ENCODE results near the gene HSPA1L. TPM values are rescaled to one million over a fixed set of nuclear protein-coding genes. Genes with fewer than 3 reads are reported as not detected.

HSPA1L gene
- total RNA-seq, 1 experiment from 2014 or later: 0.12 TPM

DNA sequence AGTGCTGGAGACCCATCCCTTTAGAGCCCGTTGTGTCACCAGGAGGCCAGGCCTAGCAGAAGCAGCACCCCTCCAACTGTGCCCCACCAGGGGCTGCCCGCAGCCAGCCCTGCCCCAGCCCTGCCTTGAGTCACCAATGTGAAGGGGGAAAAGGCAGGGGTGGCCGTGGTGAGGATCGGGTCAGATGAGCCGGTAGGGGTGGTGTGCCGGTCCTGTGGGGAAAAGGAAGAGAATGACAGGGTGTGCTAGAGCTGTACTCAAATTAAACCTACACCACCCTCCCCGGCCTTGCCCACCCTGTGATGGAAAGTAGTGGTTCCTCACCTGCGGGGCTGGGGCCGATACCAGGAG lies 49.5 kb downstream of the HSPA1L start:
- Histone ChIP-seq H3K9ac (ENCODE audit: low read length) (no peak overlapping the region), H2AFZ (ENCODE audit: low read depth, low read length, poor library complexity, severe bottlenecking) (no peak overlapping the region), H3K4me3 (replicated peaks in 1 of 2; ENCODE audit: low read depth in 1 of 2, low read length in 2 of 2) (no peak overlapping the region), H3K27me3 (ENCODE audit: insufficient read depth, low read length) (no peaks in the 10 kb centered on the region), H3K9me3 (ENCODE audit: control insufficient read depth in 1 of 2, insufficient read depth in 1 of 2, low read depth in 1 of 2, low read length in 2 of 2) (no peaks in the 10 kb centered on the region), H3K4me1 (ENCODE audit: control insufficient read depth in 1 of 2, insufficient read depth in 2 of 2, low read length in 2 of 2) (peaks cover 12 to 30% of the 10 kb centered on the region in 2 experiments; a peak in 3 of 4 replicates), H3K9me2 (ENCODE audit: insufficient read depth) (no peaks in the 10 kb centered on the region), H3K27ac (ENCODE audit: low read depth, low read length) (no peak overlapping the region; the same call in 1 of the 2 replicates), H3K36me3 (ENCODE audit: control insufficient read depth in 1 of 2, insufficient read depth in 2 of 2, low read length in 2 of 2) (peaks cover 0 to 11% of the 10 kb centered on the region in 2 experiments; a peak in 1 of 4 replicates), H3K79me2 (ENCODE audit: insufficient read depth, low read length) (no peaks in the 10 kb centered on the region), H4K20me1 (ENCODE audit: insufficient read depth) (no peaks in the 10 kb centered on the region), H3K4me2 (ENCODE audit: low read length) (no peak overlapping the region)
- DNase-seq (ENCODE audit: low read depth, low spot score) (no peak), ATAC-seq (no peak)
- CTCF ChIA-PET: interaction anchor here (0.9 kb wide), 1 partner anchor 65 kb away, joined by 5 read pairs; no protein-coding TSS in a partner anchor
- RAD21 ChIA-PET (ENCODE audit: low non-redundant PET in 1 of 2, low total read pairs in 2 of 2, uncharacterized antibody in 2 of 2, unreplicated experiment in 2 of 2): no interaction called here
- no TSS peak for BruUV-seq (replicated peaks)
- intact Hi-C loops (cut with micrococcal nuclease): no loop called here
- POLR2A ChIA-PET: no interaction called here
- TF ChIP-seq, protein P1, sequence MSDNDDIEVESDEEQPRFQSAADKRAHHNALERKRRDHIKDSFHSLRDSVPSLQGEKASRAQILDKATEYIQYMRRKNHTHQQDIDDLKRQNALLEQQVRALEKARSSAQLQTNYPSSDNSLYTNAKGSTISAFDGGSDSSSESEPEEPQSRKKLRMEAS (IDR thresholded peaks at IDR 0.05): no peak
- TF ChIP-seq ZFX (IDR thresholded peaks at IDR 0.05) (no peak), SRF (IDR thresholded peaks at IDR 0.05; ENCODE audit: low read depth) (no peak), YY1 (IDR thresholded peaks at IDR 0.05; ENCODE audit: extremely low read depth, insufficient replicate concordance, low read depth, low read length) (no peak), SIN3A (IDR thresholded peaks at IDR 0.05; ENCODE audit: low read depth) (no peak), EZH2phosphoT487 (IDR thresholded peaks at IDR 0.05; ENCODE audit: borderline replicate concordance) (no peak), SP1 (IDR thresholded peaks at IDR 0.05; ENCODE audit: low read depth) (no peak), FOSL1 (IDR thresholded peaks at IDR 0.05; ENCODE audit: low read depth) (no peak), EGR1 (IDR thresholded peaks at IDR 0.05; ENCODE audit: low read depth) (no peak), CBX3 (IDR thresholded peaks at IDR 0.05; ENCODE audit: low read depth) (no peak), POLR2A (IDR thresholded peaks at IDR 0.05; ENCODE audit: borderline replicate concordance, extremely low read depth, insufficient read depth, insufficient read length) (no peak), CEBPB (IDR thresholded peaks at IDR 0.05; ENCODE audit: low read depth) (no peak), POLR2AphosphoS5 (IDR thresholded peaks at IDR 0.05; ENCODE audit: low read depth, low read length) (no peak), ELF1 (IDR thresholded peaks at IDR 0.05; ENCODE audit: borderline replicate concordance, low read depth) (no peak), TCF7L2 (IDR thresholded peaks at IDR 0.05; ENCODE audit: borderline replicate concordance, extremely low read depth, insufficient read depth, insufficient read length) (no peak), ZNF274 (IDR thresholded peaks at IDR 0.05; ENCODE audit: low read depth, low read length) (no peak)
- TF ChIP-seq, protein P2, sequence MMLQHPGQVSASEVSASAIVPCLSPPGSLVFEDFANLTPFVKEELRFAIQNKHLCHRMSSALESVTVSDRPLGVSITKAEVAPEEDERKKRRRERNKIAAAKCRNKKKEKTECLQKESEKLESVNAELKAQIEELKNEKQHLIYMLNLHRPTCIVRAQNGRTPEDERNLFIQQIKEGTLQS (IDR thresholded peaks at IDR 0.05): no peak
